HepG2 (cell line): ENCODE data around the gene JKAMP. TPM values are rescaled to one million over a fixed set of nuclear protein-coding genes. Genes with fewer than 3 reads are reported as not detected.

Experiments
- ARID2 ChIP-seq: sonication (generic); formaldehyde crosslinking; IDR thresholded peaks from 2 replicates; pipeline ENCODE4 v1.8.1; 2022; ENCODE audit warnings: mild to moderate bottlenecking, missing genetic modification reagents, borderline replicate concordance
- ARNT ChIP-seq: fragments of 450-650 bp; IDR thresholded peaks from 2 replicates; pipeline ENCODE4 v1.6.1; 2017
- ATF7 ChIP-seq, 2 experiments: fragments of 450-650 bp in 1 of 2; sonication (generic) in 1 of 2; formaldehyde crosslinking in 1 of 2; IDR thresholded peaks; 2 replicates each; pipeline versions ENCODE4 v1.4.0 to v1.6.1; 2016 to 2020; ENCODE audit warnings: antibody characterized with exemption in 1 of 2, mild to moderate bottlenecking in 1 of 2, missing genetic modification reagents in 1 of 2
- CBX5 ChIP-seq: sonication (generic); formaldehyde crosslinking; IDR thresholded peaks from 2 replicates; pipeline ENCODE4 v1.4.0; 2020; ENCODE audit warnings: missing genetic modification reagents, borderline replicate concordance
- CREB3 ChIP-seq: sonication (generic); formaldehyde crosslinking; IDR thresholded peaks from 2 replicates; pipeline ENCODE4 v1.5.0; 2020; ENCODE audit warnings: missing genetic modification reagents
- GTF3A ChIP-seq: sonication (generic); formaldehyde crosslinking; conservative IDR thresholded peaks from 2 replicates; pipeline ENCODE4 v1.4.0; 2020; ENCODE audit warnings: mild to moderate bottlenecking, missing genetic modification reagents
- GZF1 ChIP-seq: sonication (generic); formaldehyde crosslinking; IDR thresholded peaks from 2 replicates; pipeline ENCODE4 v1.5.1; 2020; ENCODE audit warnings: mild to moderate bottlenecking, missing genetic modification reagents
- MED1 ChIP-seq: sonication (generic); formaldehyde crosslinking; IDR thresholded peaks from 2 replicates; pipeline ENCODE4 v1.4.0; 2020; ENCODE audit warnings: missing genetic modification reagents
- NR1H2 ChIP-seq: sonication (generic); formaldehyde crosslinking; IDR thresholded peaks from 2 replicates; pipeline ENCODE4 v1.8.1; 2022; ENCODE audit warnings: low read depth, missing genetic modification reagents, borderline replicate concordance
- PHF21A ChIP-seq: sonication (generic); formaldehyde crosslinking; IDR thresholded peaks from 2 replicates; pipeline ENCODE4 v1.5.0; 2020; ENCODE audit warnings: mild to moderate bottlenecking, missing genetic modification reagents
- SAFB2 ChIP-seq: sonication (generic); formaldehyde crosslinking; IDR thresholded peaks from 2 replicates; pipeline ENCODE4 v1.5.1; 2020; ENCODE audit warnings: missing genetic modification reagents, low read depth, mild to moderate bottlenecking, borderline replicate concordance
- ZMAT3 ChIP-seq: sonication (generic); formaldehyde crosslinking; conservative IDR thresholded peaks from 2 replicates; pipeline ENCODE4 v1.7.0; 2021; ENCODE audit warnings: missing genetic modification reagents
- ZNF17 ChIP-seq: sonication (generic); formaldehyde crosslinking; IDR thresholded peaks from 2 replicates; pipeline ENCODE4 v1.5.0; 2020; ENCODE audit warnings: mild to moderate bottlenecking, missing genetic modification reagents
- ZNF180 ChIP-seq: sonication (generic); formaldehyde crosslinking; IDR thresholded peaks from 2 replicates; pipeline ENCODE4 v1.4.0; 2020; ENCODE audit warnings: low read depth, missing genetic modification reagents, borderline replicate concordance
- ZNF20 ChIP-seq: sonication (generic); formaldehyde crosslinking; IDR thresholded peaks from 2 replicates; pipeline ENCODE4 v1.4.0; 2020; ENCODE audit warnings: mild to moderate bottlenecking, moderate library complexity, missing genetic modification reagents
- ZNF678 ChIP-seq: sonication (generic); formaldehyde crosslinking; IDR thresholded peaks from 2 replicates; pipeline ENCODE4 v1.4.0; 2020; ENCODE audit warnings: mild to moderate bottlenecking, missing genetic modification reagents
- ZNF891 ChIP-seq: sonication (generic); formaldehyde crosslinking; IDR thresholded peaks from 2 replicates; pipeline ENCODE4 v1.5.0; 2020; ENCODE audit warnings: mild to moderate bottlenecking, missing genetic modification reagents
- ZSCAN31 ChIP-seq: sonication (generic); formaldehyde crosslinking; IDR thresholded peaks from 2 replicates; pipeline ENCODE4 v1.5.0; 2020; ENCODE audit warnings: low read depth, mild to moderate bottlenecking, missing genetic modification reagents
- polyA plus RNA-seq, 8 experiments: library from polyadenylated mRNA; depleted of rRNA in 3 of 8; stranded (reverse) in 7 of 8; unstranded in 1 of 8; fragments of >200 nt; fragmentation: Illumina TruSeq in 4 of 8; extraction: Trizol in 4 of 8; gene quantifications; 2 replicates each; pipeline versions ENCODE4 v1.2.1 to v1.2.3, GENCODE V29; 2011 to 2016; ENCODE audit warnings: low read depth in 4 of 8, missing spikeins in 1 of 8, mixed read lengths in 1 of 8; ENCODE audit not compliant: insufficient read depth in 1 of 8
- total RNA-seq, 5 experiments: library from RNA; depleted of rRNA; stranded (reverse); fragments of >200 nt; fragmentation: Illumina TruSeq; extraction: Trizol; gene quantifications; 2 replicates each; pipeline ENCODE4 v1.2.3, GENCODE V29; 2016; ENCODE audit warnings: low read depth in 1 of 5
- TF ChIP-seq, protein P1 (sequence below): IDR thresholded peaks from 2 replicates; pipeline ENCODE4 v1.6.1; 2012; ENCODE audit warnings: low read depth, low read length, improper control_type of control experiment
- TF ChIP-seq, protein P2 (sequence below): sonication (generic); formaldehyde crosslinking; IDR thresholded peaks from 2 replicates; pipeline ENCODE4 v1.4.0; 2020; ENCODE audit warnings: missing genetic modification reagents, mild to moderate bottlenecking, borderline replicate concordance
- TF ChIP-seq, protein P3 (sequence below): sonication (generic); formaldehyde crosslinking; IDR thresholded peaks from 2 replicates; pipeline ENCODE4; 2020; ENCODE audit warnings: missing genetic modification reagents, mild to moderate bottlenecking, borderline replicate concordance

The JKAMP gene
- total and polyA plus RNA-seq, 2 of the 13 experiments (the other 11 are each of a cell fraction or from before 2014, with no cell fraction given), result 56.4 to 135 TPM

- TF ChIP-seq ZMAT3 (peak; percentile 83; the same call in 1 of the 2 replicates), ARNT (no peak), ZNF17 (CRISPR knock-in tag) (no peak), ZNF678 (CRISPR knock-in tag) (0 out of 2 replicates have a peak, but pooled peaks have one; percentile 44), GZF1 (CRISPR knock-in tag) (no peak), PHF21A (CRISPR knock-in tag) (no peak), ZNF20 (CRISPR knock-in tag) (no peak), CBX5 (CRISPR knock-in tag) (no peak), MED1 (CRISPR knock-in tag) (no peak), ZSCAN31 (CRISPR knock-in tag) (no peak; the same call in 1 of the 2 replicates), CREB3 (CRISPR knock-in tag) (no peak), NR1H2 (CRISPR knock-in tag) (no peak), ZNF891 (CRISPR knock-in tag) (no peak), ARID2 (CRISPR knock-in tag) (no peak), GTF3A (CRISPR knock-in tag) (0 out of 2 replicates have a peak, but pooled peaks have one; percentile 28), ATF7 (IDR thresholded peaks at IDR 0.05) (no peak), ATF7 (CRISPR knock-in tag; IDR thresholded peaks at IDR 0.05) (no peak), SAFB2 (0 out of 2 replicates have a peak, but pooled peaks have one; percentile 28), ZNF180 (CRISPR knock-in tag) (no peak)
- TF ChIP-seq, protein P1, sequence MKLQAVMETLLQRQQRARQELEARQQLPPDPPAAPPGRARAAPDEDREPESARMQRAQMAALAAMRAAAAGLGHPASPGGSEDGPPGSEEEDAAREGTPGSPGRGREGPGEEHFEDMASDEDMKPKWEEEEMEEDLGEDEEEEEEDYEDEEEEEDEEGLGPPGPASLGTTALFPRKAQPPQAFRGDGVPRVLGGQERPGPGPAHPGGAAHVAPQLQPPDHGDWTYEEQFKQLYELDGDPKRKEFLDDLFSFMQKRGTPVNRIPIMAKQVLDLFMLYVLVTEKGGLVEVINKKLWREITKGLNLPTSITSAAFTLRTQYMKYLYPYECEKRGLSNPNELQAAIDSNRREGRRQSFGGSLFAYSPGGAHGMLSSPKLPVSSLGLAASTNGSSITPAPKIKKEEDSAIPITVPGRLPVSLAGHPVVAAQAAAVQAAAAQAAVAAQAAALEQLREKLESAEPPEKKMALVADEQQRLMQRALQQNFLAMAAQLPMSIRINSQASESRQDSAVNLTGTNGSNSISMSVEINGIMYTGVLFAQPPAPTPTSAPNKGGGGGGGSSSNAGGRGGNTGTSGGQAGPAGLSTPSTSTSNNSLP, result no peak
- TF ChIP-seq, protein P2, sequence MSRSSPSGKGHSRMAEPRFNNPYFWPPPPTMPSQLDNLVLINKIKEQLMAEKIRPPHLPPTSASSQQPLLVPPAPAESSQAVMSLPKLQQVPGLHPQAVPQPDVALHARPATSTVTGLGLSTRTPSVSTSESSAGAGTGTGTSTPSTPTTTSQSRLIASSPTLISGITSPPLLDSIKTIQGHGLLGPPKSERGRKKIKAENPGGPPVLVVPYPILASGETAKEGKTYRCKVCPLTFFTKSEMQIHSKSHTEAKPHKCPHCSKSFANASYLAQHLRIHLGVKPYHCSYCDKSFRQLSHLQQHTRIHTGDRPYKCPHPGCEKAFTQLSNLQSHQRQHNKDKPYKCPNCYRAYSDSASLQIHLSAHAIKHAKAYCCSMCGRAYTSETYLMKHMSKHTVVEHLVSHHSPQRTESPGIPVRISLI (CRISPR knock-in tag), result no peak
- TF ChIP-seq, protein P3, sequence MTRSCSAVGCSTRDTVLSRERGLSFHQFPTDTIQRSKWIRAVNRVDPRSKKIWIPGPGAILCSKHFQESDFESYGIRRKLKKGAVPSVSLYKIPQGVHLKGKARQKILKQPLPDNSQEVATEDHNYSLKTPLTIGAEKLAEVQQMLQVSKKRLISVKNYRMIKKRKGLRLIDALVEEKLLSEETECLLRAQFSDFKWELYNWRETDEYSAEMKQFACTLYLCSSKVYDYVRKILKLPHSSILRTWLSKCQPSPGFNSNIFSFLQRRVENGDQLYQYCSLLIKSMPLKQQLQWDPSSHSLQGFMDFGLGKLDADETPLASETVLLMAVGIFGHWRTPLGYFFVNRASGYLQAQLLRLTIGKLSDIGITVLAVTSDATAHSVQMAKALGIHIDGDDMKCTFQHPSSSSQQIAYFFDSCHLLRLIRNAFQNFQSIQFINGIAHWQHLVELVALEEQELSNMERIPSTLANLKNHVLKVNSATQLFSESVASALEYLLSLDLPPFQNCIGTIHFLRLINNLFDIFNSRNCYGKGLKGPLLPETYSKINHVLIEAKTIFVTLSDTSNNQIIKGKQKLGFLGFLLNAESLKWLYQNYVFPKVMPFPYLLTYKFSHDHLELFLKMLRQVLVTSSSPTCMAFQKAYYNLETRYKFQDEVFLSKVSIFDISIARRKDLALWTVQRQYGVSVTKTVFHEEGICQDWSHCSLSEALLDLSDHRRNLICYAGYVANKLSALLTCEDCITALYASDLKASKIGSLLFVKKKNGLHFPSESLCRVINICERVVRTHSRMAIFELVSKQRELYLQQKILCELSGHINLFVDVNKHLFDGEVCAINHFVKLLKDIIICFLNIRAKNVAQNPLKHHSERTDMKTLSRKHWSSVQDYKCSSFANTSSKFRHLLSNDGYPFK (CRISPR knock-in tag), result no peak
Measured at GRCh38 chr14:59464486-59465315, 19.6 kb upstream of the JKAMP start (continued).
